H1 (cell line): ENCODE results near the gene CDH18. TPM values are rescaled to one million over a fixed set of nuclear protein-coding genes. Genes with fewer than 3 reads are reported as not detected.
A peak's percentile ranks its signal among the peaks of the same experiment; 100 is the strongest.

Source experiments
- CTCF ChIA-PET: fragments of 300-600 bp; sonication (Branson Sonifier 250); formaldehyde crosslinking; loops from one replicate; lab custom pipeline; 2021; ENCODE audit not compliant: partially characterized antibody; lab: Charles Lee
- POLR2A ChIA-PET: fragments of 300-600 bp; sonication (Branson Sonifier 250); formaldehyde crosslinking; loops from one replicate; lab custom pipeline; 2021; ENCODE audit warnings: inconsistent platforms; ENCODE audit not compliant: partially characterized antibody; lab: Charles Lee
- DNase-seq, 2 experiments: peaks; one replicate each; pipeline versions ENCODE4 v3.0.0 to v3.0.0-alpha.2; 2010 to 2022; ENCODE audit warnings: low spot score in 2 of 2, low read depth in 1 of 2, mixed read lengths in 1 of 2
- FAIRE-seq: peaks from 2 replicates; lab custom pipeline; 2011; peaks lifted over from hg19 to GRCh38; lab: Jason Lieb, UNC
- H2AFZ ChIP-seq: 2 replicates; pipeline ENCODE4 v1.8.1; 2012; ENCODE audit warnings: low read length, inconsistent platforms
- H2AK5ac ChIP-seq: 2 replicates; pipeline ENCODE4 v1.6.1; 2013; ENCODE audit warnings: low read depth, low read length
- H2BK120ac ChIP-seq: replicated peaks from 2 replicates; pipeline ENCODE3; 2013; ENCODE audit warnings: low read depth, low read length, inconsistent platforms
- H2BK12ac ChIP-seq: 2 replicates; pipeline ENCODE4 v1.6.1; 2013; ENCODE audit warnings: low read depth, low read length
- H2BK15ac ChIP-seq: 2 replicates; pipeline ENCODE4 v1.6.1; 2013; ENCODE audit warnings: low read length
- H2BK20ac ChIP-seq: 2 replicates; pipeline ENCODE4 v1.6.1; 2013; ENCODE audit warnings: low read length
- H2BK5ac ChIP-seq: 2 replicates; pipeline ENCODE4 v1.6.1; 2013; ENCODE audit warnings: low read depth, low read length
- H3K14ac ChIP-seq: 2 replicates; pipeline ENCODE4 v1.6.1; 2013; ENCODE audit warnings: inconsistent platforms; ENCODE audit not compliant: insufficient read length
- H3K18ac ChIP-seq: 2 replicates; pipeline ENCODE4 v1.6.1; 2013; ENCODE audit warnings: low read length; ENCODE audit errors: extremely low read depth
- H3K23ac ChIP-seq: 2 replicates; pipeline ENCODE4 v1.6.1; 2013; ENCODE audit warnings: inconsistent platforms; ENCODE audit not compliant: insufficient read length
- H3K23me2 ChIP-seq: 2 replicates; pipeline ENCODE4 v1.6.1; 2013; ENCODE audit warnings: low read depth, low read length
- H3K27ac ChIP-seq: 2 replicates; pipeline ENCODE4 v1.6.1; 2011; ENCODE audit warnings: low read depth, low read length, inconsistent platforms
- H3K27me3 ChIP-seq, 4 experiments: replicated peaks in 1 of 4; 1 replicate in 1 of 4; 2 replicates in 3 of 4; pipeline versions ENCODE4 v1.6.1 to v1.8.1; 2011 to 2013; ENCODE audit warnings: low read length in 3 of 4, mild to moderate bottlenecking in 3 of 4, inconsistent platforms in 2 of 4, mixed read lengths in 2 of 4, moderate library complexity in 1 of 4; ENCODE audit not compliant: control insufficient read depth in 3 of 4, insufficient read depth in 3 of 4; ENCODE audit errors: extremely low read depth in 1 of 4
- H3K36me3 ChIP-seq, 4 experiments: 2 replicates each; pipeline versions ENCODE4 v1.6.1 to v1.8.1; 2011 to 2013; ENCODE audit warnings: mild to moderate bottlenecking in 4 of 4, low read length in 3 of 4, moderate library complexity in 2 of 4, control low read depth in 1 of 4, inconsistent platforms in 1 of 4; ENCODE audit not compliant: insufficient read depth in 4 of 4, control insufficient read depth in 2 of 4
- H3K4ac ChIP-seq: replicated peaks from 2 replicates; pipeline ENCODE3; 2013; ENCODE audit warnings: low read length, low read depth, mixed read lengths, inconsistent platforms; ENCODE audit not compliant: insufficient read length
- H3K4me1 ChIP-seq, 4 experiments: replicated peaks in 1 of 4; 1 replicate in 1 of 4; 2 replicates in 3 of 4; pipeline versions ENCODE4 v1.6.1 to v1.8.1; 2011 to 2013; ENCODE audit warnings: low read length in 3 of 4, inconsistent platforms in 2 of 4, mixed read lengths in 1 of 4; ENCODE audit not compliant: insufficient read depth in 4 of 4, control insufficient read depth in 3 of 4
- H3K4me2 ChIP-seq, 2 experiments: 2 replicates each; pipeline versions ENCODE4 v1.6.1 to v1.8.1; 2011 to 2013; ENCODE audit warnings: low read depth in 2 of 2, low read length in 2 of 2, control low read depth in 1 of 2, inconsistent platforms in 1 of 2, mild to moderate bottlenecking in 1 of 2; ENCODE audit not compliant: insufficient read depth in 1 of 2
- H3K4me3 ChIP-seq, 4 experiments: fragments of 200-600, 300-600 bp in 1 of 4; sonication (generic), shearing (Covaris generic), sonication (Bioruptor Twin) in 1 of 4; 2 replicates each; pipeline versions ENCODE4 v1.5.1 to v1.8.1; 2011 to 2016; ENCODE audit warnings: low read length in 4 of 4, low read depth in 3 of 4, control low read depth in 2 of 4, inconsistent platforms in 2 of 4, mild to moderate bottlenecking in 2 of 4, mixed read lengths in 1 of 4, moderate library complexity in 1 of 4; ENCODE audit not compliant: insufficient read depth in 2 of 4; ENCODE audit errors: extremely low read depth in 1 of 4
- H3K56ac ChIP-seq: replicated peaks from 2 replicates; pipeline ENCODE3; 2013; ENCODE audit warnings: low read depth, mild to moderate bottlenecking, mixed read lengths, low read length, inconsistent platforms; ENCODE audit not compliant: insufficient read length
- H3K79me1 ChIP-seq: 2 replicates; pipeline ENCODE4 v1.6.1; 2013; ENCODE audit warnings: low read depth, low read length, control low read depth
- H3K79me2 ChIP-seq, 2 experiments: 2 replicates each; pipeline versions ENCODE4 v1.6.1 to v1.8.1; 2012 to 2013; ENCODE audit warnings: low read length in 2 of 2, mild to moderate bottlenecking in 2 of 2, inconsistent platforms in 1 of 2; ENCODE audit not compliant: insufficient read depth in 2 of 2, control insufficient read depth in 1 of 2
- H3K9ac ChIP-seq, 4 experiments: replicated peaks in 1 of 4; 1 replicate in 1 of 4; 2 replicates in 3 of 4; pipeline versions ENCODE4 v1.6.1 to v1.8.1; 2011 to 2013; ENCODE audit warnings: low read depth in 3 of 4, low read length in 3 of 4, control low read depth in 2 of 4, mild to moderate bottlenecking in 2 of 4, moderate library complexity in 2 of 4, inconsistent platforms in 1 of 4; ENCODE audit errors: extremely low read depth in 1 of 4
- H3K9me3 ChIP-seq, 2 experiments: 2 replicates each; pipeline versions ENCODE4 v1.6.1 to v1.8.1; 2012 to 2013; ENCODE audit warnings: mild to moderate bottlenecking in 2 of 2, moderate library complexity in 2 of 2, control low read depth in 1 of 2, inconsistent platforms in 1 of 2, low read depth in 1 of 2, low read length in 1 of 2, mixed read lengths in 1 of 2; ENCODE audit not compliant: insufficient read depth in 2 of 2
- H4K20me1 ChIP-seq, 2 experiments: replicated peaks in 1 of 2; 2 replicates each; pipeline versions ENCODE3 to v1.8.1; 2011 to 2013; ENCODE audit warnings: inconsistent platforms in 2 of 2, low read length in 2 of 2, mild to moderate bottlenecking in 1 of 2; ENCODE audit not compliant: insufficient read depth in 2 of 2, control insufficient read depth in 1 of 2
- H4K5ac ChIP-seq: 2 replicates; pipeline ENCODE4 v1.6.1; 2013; ENCODE audit warnings: low read length, low read depth, mixed read lengths, inconsistent platforms; ENCODE audit not compliant: insufficient read length
- H4K8ac ChIP-seq: 2 replicates; pipeline ENCODE4 v1.8.0; 2013; ENCODE audit warnings: mild to moderate bottlenecking, moderate library complexity, low read length, inconsistent platforms; ENCODE audit not compliant: insufficient read depth; ENCODE audit errors: extremely low read depth
- H4K91ac ChIP-seq: replicated peaks from 2 replicates; pipeline ENCODE3; 2013; ENCODE audit warnings: low read length, mixed read lengths, inconsistent platforms; ENCODE audit not compliant: insufficient read length
- E2F6 ChIP-seq: IDR thresholded peaks from 2 replicates; pipeline ENCODE4 v1.6.1; 2012; ENCODE audit warnings: inconsistent platforms
- KDM4A ChIP-seq: IDR thresholded peaks from one replicate; pipeline ENCODE4 v1.7.1; 2012; ENCODE audit warnings: low read depth, mild to moderate bottlenecking, moderate library complexity, low read length, inconsistent platforms; ENCODE audit not compliant: severe bottlenecking
- NRF1 ChIP-seq: IDR thresholded peaks from 2 replicates; pipeline ENCODE4 v1.6.1; 2011; ENCODE audit warnings: mild to moderate bottlenecking, low read depth, low read length, improper control_type of control experiment
- RAD21 ChIP-seq, 2 experiments: IDR thresholded peaks in 1 of 2; conservative IDR thresholded peaks in 1 of 2; 2 replicates each; pipeline ENCODE4 v1.6.1; 2011; ENCODE audit warnings: low read depth in 2 of 2, low read length in 2 of 2, improper control_type of control experiment in 1 of 2, inconsistent platforms in 1 of 2, mild to moderate bottlenecking in 1 of 2, moderate library complexity in 1 of 2
- RFX5 ChIP-seq: IDR thresholded peaks from 2 replicates; pipeline ENCODE4 v1.6.1; 2011; ENCODE audit warnings: low read depth, low read length, improper control_type of control experiment, borderline replicate concordance
- SIX5 ChIP-seq: IDR thresholded peaks from 2 replicates; pipeline ENCODE4 v1.6.1; 2011; ENCODE audit warnings: mild to moderate bottlenecking, low read depth, low read length
- SP2 ChIP-seq: IDR thresholded peaks from 2 replicates; pipeline ENCODE4 v1.6.1; 2012; ENCODE audit warnings: mild to moderate bottlenecking, low read length, inconsistent platforms
- SRF ChIP-seq: IDR thresholded peaks from 2 replicates; pipeline ENCODE4 v1.6.1; 2011; ENCODE audit warnings: mild to moderate bottlenecking, low read depth, low read length, moderate library complexity
- TAF7 ChIP-seq: optimal IDR thresholded peaks from 2 replicates; pipeline ENCODE3; 2011; ENCODE audit warnings: low read depth, mild to moderate bottlenecking, inconsistent platforms, low read length, moderate library complexity, borderline replicate concordance
- USF2 ChIP-seq: IDR thresholded peaks from 2 replicates; pipeline ENCODE4 v1.6.1; 2011; ENCODE audit warnings: low read length, improper control_type of control experiment
- YY1 ChIP-seq: IDR thresholded peaks from 2 replicates; pipeline ENCODE4 v1.6.1; 2011; ENCODE audit warnings: low read depth, mild to moderate bottlenecking, low read length
- WGBS, 2 experiments: shearing (Covaris generic) in 1 of 2; methylation state at CpG; one replicate each; pipeline versions ENCODE4 v1.1.6 to v1.1.7; 2013 to 2015; ENCODE audit warnings: low lambda C conversion rate in 2 of 2, mixed read lengths in 2 of 2, inconsistent platforms in 1 of 2, low coverage in 1 of 2, missing lambda C conversion rate in 1 of 2; ENCODE audit not compliant: insufficient replicate concordance in 2 of 2, insufficient coverage in 1 of 2, insufficient read length in 1 of 2; ENCODE audit errors: extremely low coverage in 1 of 2, missing lambda C conversion rate in 1 of 2; 5-methylcytosine and 5-hydroxymethylcytosine counted together
- polyA plus RNA-seq, 7 experiments: library from polyadenylated mRNA; depleted of rRNA in 3 of 7; stranded (reverse) in 5 of 7; unstranded in 2 of 7; fragments of >200 nt in 5 of 7; fragments of 200-250 nt in 2 of 7; gene quantifications; 1 replicate in 5 of 7; 2 replicates in 1 of 7; 4 replicates in 1 of 7; pipeline versions ENCODE4 v1.2.1 to v1.2.3, GENCODE V29; 2011 to 2013; ENCODE audit warnings: missing spikeins in 2 of 7, mixed read lengths in 2 of 7
- total RNA-seq: library from RNA; stranded (reverse); fragmentation: NEBNext Ultra II Directional; extraction: Animal tissue kit (Norgen Biotek cat#: 25700); gene quantifications from 2 replicates; pipeline ENCODE4 v1.2.1, GENCODE V29; 2021

Gene CDH18
- total and polyA plus RNA-seq, 2 of the 8 experiments (the other 6 are each of a cell fraction or from before 2014, with no cell fraction given): 0.30 to 0.32 TPM

- CTCF ChIA-PET: no interaction called here
- H4K20me1 ChIP-seq: no peaks in the 10 kb centered on the region
- DNase-seq (no peak), FAIRE-seq (no peak)
- H2BK5ac ChIP-seq: no peak overlapping the region
- H3K23ac ChIP-seq: no peak overlapping the region
- H4K91ac ChIP-seq: no peak overlapping the region
- H2AK5ac ChIP-seq: no peak overlapping the region
- peak overlapping the region; percentile 88 for H2AFZ ChIP-seq
- H4K5ac ChIP-seq: no peak overlapping the region
- H2BK20ac ChIP-seq: no peak overlapping the region
- H2BK120ac ChIP-seq: no peak overlapping the region
- no peak overlapping the region for H3K4me2 ChIP-seq
- H3K56ac ChIP-seq: no peak overlapping the region
- 0 out of 2 replicates have a peak overlapping the region, but pooled peaks have one; percentile 25 for H2BK15ac ChIP-seq
- H2BK12ac ChIP-seq: no peak overlapping the region
- 92% methylated on average over 3 of the region's 3 CpGs; no CpG with 5 or more reads in 1 of the 2 experiments for WGBS, 2 experiments
- no peaks in the 10 kb centered on the region for H3K4me1 ChIP-seq
- POLR2A ChIA-PET: no interaction called here
- H3K9ac ChIP-seq: no peak overlapping the region
- no peak overlapping the region for H3K27ac ChIP-seq
- H3K23me2 ChIP-seq: no peaks in the 10 kb centered on the region
- no peaks in the 10 kb centered on the region for H3K9me3 ChIP-seq
- peaks cover 0 to 1% (median 0%) of the 10 kb centered on the region in 4 experiments; a peak in 1 of 7 replicates for H3K27me3 ChIP-seq
- H3K36me3 ChIP-seq: no peaks in the 10 kb centered on the region
- H3K4ac ChIP-seq: no peak overlapping the region
- no peaks in the 10 kb centered on the region for H3K79me2 ChIP-seq
- no peak overlapping the region for H3K18ac ChIP-seq
- H3K79me1 ChIP-seq: no peaks in the 10 kb centered on the region
- H3K4me3 ChIP-seq: no peak overlapping the region
- no peak overlapping the region for H4K8ac ChIP-seq
- no peak overlapping the region for H3K14ac ChIP-seq
- TF ChIP-seq SRF: no peak
- TF ChIP-seq RFX5: no peak
- TF ChIP-seq KDM4A: no peak
- no peak for TF ChIP-seq E2F6
- TF ChIP-seq YY1: no peak
- TF ChIP-seq SIX5: no peak
- no peak for TF ChIP-seq TAF7
- no peak for TF ChIP-seq SP2
- TF ChIP-seq RAD21 (IDR thresholded peaks at IDR 0.05 in 1 of 2, conservative IDR thresholded peaks at IDR 0.05 in 1 of 2; ENCODE audit: low read depth in 2 of 2, low read length in 2 of 2): no peak
- no peak for TF ChIP-seq USF2
- TF ChIP-seq NRF1: no peak
These were observed 410.1 kb downstream of the CDH18 start for GRCh38 chr5:19577882-19578281.
